HG03135 (cell line): ENCODE measurements around the gene CCN5.
"Not testable (repeated sequence)": the region's sequence is repeated elsewhere in the genome, so short reads cannot be mapped to it uniquely, and the experiment has no call there.

Experiments used
- ATAC-seq: cut with Tn5 transposase; IDR thresholded peaks from one replicate; pipeline ENCODE4 v1.9.1; 2021; ENCODE audit warnings: mild to moderate bottlenecking, moderate library complexity; ENCODE audit not compliant: unreplicated experiment

Gene CCN5

GRCh38 chr20:44694159-44694558 lies 21.0 kb upstream of the CCN5 start:
- no peak for ATAC-seq

GRCh38 chr20:44695295-44695673 lies 19.9 kb upstream of the CCN5 start:
- no peak for ATAC-seq

DNA sequence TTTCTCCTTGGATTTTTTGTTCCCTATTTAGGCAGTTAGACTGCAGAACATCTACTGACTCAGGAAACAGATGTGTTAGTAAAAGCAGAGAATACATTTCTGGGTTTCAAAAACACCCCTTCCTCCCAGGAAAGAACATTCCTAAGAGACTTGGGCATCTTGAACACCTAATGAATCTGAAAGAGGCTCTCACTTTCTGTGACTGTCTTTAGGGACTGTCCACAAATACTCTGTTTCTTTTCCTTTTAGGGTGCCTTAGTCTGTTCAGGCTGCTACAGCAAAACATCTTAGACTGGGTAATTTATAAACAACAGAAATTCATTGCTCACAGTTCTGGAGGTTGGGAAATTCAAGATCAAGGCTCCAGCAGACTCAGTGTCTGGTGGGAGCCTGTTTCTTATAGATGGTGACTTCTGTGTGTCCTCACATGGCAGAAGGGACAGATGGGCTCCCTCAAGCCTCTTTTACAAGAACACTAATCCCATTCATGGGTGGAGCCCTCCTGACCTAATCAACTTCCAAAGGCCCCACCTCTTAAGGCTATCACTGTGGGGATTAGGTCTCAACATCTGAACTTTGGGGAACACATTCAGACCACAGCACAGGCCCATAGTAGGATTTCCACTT lies 19.4 kb upstream of the CCN5 start:
- ATAC-seq: no peak

DNA sequence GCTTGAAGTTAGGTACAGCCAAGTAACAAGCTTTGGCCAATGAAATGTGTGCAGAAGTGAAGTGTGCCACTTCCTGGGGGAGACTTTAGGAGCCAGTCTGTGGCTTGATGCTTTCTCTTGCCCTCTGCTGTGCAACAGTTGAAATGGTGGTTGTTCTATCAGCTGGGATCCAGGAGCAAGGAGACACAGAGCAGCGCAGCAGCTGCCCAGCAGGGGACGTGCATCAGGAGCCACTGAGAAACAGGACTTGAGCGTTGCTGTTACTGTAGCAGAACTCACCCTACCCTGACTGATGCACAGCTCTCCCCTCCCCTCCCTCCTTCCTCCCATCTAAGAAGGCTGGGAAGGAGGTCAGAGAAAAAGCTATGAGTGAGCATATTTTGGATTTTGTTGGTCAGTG lies 18.9 kb upstream of the CCN5 start:
- ATAC-seq: no peak

DNA sequence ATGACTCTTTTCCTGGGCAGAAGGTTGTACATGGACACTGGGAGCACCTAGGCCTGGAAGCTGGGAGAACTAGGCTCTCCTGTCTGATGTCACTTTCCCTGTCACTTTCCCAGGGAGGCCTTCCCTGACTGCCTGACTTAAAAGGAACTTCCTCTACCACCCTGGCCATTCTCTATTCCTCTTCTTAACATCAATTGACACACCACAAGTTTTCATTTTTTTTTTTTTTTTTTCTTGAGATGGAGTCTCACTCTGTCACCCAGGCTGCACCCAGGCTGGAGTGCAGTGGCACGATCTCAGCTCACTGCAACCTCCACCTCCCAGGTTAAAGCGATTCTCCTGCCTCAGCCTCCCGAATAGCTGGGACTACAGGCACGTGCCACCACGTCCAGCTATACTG lies 18.1 kb upstream of the CCN5 start:
- ATAC-seq: not testable (repeated sequence)

DNA sequence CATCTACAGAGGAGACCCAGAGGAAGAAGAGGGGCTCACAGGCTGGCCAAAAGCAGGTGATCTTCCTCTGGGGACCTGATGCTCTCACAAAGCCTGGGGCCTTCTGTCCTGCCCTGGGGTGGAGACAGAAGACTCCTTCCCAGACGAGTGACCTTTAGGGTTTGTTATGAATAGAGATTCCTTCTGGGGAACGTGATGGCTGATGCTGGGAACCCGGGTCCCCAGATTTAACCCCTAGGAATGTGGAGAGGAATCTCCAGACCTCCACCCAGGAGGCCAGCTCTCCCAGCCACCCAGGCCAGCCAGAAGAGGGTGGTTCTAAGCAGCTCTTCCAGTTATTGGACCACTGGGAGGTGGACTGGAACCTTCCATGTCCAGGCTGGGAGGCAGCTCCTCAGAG lies 16.8 kb upstream of the CCN5 start:
- no peak for ATAC-seq

GRCh38 chr20:44700306-44700705 lies 14.9 kb upstream of the CCN5 start:
- no peak for ATAC-seq

GRCh38 chr20:44701118-44701857 lies 13.9 kb upstream of the CCN5 start:
- no peak for ATAC-seq

DNA sequence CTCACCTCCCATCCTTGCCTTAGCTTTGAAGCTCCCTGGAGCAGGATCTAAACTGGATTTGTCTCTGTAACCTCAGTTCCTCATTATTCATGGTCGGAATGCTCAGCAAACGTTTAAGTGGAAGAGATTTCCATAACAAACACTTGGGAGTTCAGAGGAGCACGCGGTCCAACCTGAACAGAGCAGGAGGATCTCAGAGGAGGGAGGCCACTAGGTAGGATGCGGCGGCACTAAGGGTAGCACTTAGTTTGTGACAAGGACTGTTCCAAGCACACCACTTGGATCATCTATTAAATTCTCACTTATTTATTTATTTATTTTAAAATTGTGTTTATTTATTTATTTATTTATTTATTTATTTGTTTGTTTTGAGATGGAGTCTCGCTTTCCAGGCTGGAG lies 13.3 kb upstream of the CCN5 start:
- no peak for ATAC-seq

DNA sequence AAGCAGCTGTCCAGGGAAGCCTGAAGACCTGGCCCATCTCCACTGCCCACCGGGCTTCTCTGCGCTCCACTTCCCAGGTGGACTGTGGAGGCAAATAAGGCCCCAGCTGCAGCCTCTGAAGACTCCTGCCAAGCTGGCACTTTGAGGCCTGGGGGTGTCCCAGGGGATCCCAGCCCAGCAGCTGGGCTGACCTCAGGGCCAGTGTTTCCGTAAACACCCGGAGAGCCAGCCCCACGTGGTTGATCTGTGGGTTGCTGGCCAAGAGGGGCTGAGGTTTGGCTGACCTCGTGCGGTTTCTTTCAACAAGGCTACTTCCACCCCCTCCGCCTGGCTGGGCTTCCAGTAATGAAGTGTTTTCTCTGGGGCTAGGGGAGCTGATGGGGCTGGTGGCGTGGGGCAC lies 12.4 kb upstream of the CCN5 start:
- ATAC-seq: no peak

- no peak for ATAC-seq
These were observed 11.8 kb upstream of the CCN5 start for GRCh38 chr20:44703183-44703925.

DNA sequence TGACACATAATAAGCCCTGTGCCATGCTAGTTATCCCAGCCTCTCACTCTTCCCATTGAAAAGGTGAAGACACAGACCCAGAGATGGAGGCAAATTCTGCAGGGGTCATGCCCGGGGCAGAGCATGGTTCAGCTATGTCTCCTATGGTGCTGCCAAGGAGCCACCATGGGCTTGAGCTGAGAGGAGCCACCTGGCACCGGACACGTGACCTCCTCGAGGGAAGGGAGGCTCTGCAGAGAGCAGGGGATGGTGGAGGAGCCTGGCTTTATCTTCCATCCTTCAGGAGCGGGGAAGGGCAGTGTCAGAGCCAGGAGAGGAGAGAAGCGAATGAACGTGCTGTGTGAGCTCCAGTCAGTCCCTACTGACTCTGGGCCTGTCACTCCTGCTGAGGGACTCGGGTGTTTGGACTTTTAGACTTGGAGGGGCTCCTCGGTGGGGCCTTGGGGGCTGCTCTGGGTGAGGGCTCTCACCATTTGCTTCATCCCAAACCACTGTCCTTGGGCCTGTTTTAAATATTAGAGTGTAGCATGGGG lies 11.1 kb upstream of the CCN5 start:
- ATAC-seq: no peak

DNA sequence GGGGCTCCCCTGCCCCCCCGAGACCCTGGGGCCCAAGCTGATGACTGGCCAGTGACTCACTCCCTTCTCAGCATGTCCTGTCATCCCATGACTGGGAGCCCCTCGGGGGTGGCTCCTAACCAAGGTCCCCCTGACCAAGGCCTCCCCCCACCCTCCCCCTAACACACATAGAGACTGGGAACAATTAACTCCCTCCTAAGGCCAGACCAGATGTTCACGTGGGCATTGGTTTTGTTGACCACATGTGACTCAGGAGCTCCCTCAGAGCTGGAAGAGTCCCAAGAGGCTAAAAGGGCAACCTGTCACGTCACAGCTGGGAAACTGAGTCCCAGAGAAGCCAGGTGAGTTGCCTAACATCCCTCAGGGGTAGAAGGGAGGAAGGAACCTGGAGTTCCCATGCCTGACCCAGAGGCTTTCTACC lies 10.6 kb upstream of the CCN5 start:
- ATAC-seq: no peak

- ATAC-seq: no peak
These were observed 9.6 kb upstream of the CCN5 start for GRCh38 chr20:44705364-44706094.

- no peak for ATAC-seq
These were observed 8.7 kb upstream of the CCN5 start for GRCh38 chr20:44706301-44707017.

- no peak for ATAC-seq
These were observed 8.1 kb upstream of the CCN5 start for GRCh38 chr20:44707018-44707579.

DNA sequence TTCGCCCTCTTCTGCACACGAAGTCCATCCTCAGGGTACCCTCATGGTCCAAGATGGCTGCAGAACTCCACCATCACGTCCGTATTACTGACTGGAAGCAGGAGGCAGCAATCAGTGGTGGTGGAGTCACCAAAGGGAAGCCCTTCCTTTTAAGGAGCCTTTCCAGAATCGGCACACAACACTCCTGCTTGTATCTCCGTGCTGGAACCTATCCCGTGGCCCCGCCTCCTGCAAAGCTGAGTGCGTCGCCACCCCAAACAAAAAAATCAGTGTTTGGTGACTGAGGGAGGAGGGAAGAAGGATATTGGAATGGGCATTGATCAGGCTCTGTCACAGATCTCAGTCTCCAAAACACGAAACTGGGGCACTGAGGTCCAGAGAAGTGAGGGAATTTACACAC lies 5.8 kb upstream of the CCN5 start:
- no peak for ATAC-seq

GRCh38 chr20:44709797-44710196 lies 5.4 kb upstream of the CCN5 start:
- no peak for ATAC-seq

GRCh38 chr20:44711237-44711636 lies 3.9 kb upstream of the CCN5 start:
- no peak for ATAC-seq

DNA sequence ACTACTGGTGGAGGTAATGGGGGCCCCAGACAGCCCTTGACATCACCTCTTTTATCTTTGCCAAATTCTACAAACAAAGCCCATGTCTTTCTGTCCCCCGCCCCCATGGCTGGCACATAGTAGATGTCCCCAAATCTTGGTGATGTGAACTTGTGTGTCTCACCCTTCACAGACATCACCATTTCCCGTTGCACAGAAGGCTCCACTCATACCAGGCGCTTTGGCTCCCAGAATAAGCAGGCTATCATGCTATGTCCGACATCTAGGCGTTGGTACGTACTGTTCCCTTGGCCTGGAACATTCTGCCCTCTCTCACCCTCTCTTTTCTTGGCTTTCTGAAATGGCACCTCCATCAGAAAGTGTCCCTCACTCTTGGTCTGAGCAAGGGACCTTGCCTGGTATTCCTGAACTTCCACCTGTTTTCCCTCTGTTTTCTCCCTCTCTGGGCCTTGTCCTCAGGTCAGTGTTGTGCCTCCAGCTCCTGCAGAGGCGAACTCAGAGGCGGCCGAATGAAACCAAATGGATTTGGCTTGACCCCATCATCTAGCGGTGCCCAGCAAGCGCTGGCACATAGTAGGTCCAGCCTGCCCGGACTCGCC lies 968 bp upstream of the CCN5 start:
- no peak for ATAC-seq
